ENCODE measurements around the gene ACKR4. TPM values are rescaled to one million over a fixed set of nuclear protein-coding genes. Genes with fewer than 3 reads are reported as not detected.
"Not testable (repeated sequence)": the region's sequence is repeated elsewhere in the genome, so short reads cannot be mapped to it uniquely, and the experiment has no call there.

The ACKR4 gene
- total RNA-seq, 4 donors from 2014 or later = 1.4 to 3.2 (median 2.8) TPM; not detected in 1

DNA sequence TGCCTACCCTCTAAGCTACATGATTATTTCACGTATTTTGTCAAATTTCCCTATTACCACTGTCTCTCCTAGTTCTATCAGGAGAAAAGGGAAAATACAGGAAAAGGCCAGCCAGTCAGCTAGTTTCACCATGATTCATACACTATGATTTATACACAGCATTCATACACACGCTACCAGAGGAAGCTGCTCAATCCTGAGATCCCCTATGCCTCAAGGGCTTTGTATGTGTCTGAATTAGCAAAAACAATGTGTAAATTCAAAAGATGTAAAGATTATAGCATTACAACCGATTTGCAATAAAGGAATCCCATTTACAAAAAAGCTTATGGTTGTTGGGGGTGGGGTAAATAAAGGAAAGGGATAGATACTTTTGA is 3.1 kb upstream of the ACKR4 start:
- TF ChIP-seq CTCF (IDR thresholded peaks at IDR 0.05) = no peak
- no peak for DNase-seq (ENCODE audit: low spot score)
- ATAC-seq (ENCODE audit: low FRiP score) = peak; percentile 90

DNA sequence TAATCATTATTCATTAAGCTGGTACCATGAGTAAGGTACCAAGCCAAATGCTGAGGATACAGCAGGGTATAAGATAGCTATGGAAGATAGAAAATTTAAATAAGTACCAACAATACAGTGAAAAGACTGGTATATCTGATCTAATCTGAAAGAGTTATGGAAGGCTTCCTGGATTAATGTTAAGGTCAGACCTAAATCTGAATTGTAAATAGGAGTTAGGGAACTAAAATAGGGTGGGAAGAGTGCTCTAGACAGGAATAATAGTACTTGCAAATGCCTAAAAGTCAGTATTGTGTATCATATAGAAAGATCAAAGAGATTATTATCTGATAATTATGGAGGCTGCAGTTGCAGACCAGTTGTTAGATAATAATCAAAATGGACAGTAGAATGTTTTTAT is 2.6 kb upstream of the ACKR4 start:
- ATAC-seq (ENCODE audit: low FRiP score) = no peak
- no peak for DNase-seq (ENCODE audit: low spot score)
- no peak for TF ChIP-seq CTCF (IDR thresholded peaks at IDR 0.05)

- no peak for DNase-seq (ENCODE audit: low spot score)
- no peak for TF ChIP-seq CTCF (IDR thresholded peaks at IDR 0.05)
- ATAC-seq (ENCODE audit: low FRiP score) = no peak
These were observed 2.1 kb upstream of the ACKR4 start for GRCh38 chr3:132595014-132595413.

DNA sequence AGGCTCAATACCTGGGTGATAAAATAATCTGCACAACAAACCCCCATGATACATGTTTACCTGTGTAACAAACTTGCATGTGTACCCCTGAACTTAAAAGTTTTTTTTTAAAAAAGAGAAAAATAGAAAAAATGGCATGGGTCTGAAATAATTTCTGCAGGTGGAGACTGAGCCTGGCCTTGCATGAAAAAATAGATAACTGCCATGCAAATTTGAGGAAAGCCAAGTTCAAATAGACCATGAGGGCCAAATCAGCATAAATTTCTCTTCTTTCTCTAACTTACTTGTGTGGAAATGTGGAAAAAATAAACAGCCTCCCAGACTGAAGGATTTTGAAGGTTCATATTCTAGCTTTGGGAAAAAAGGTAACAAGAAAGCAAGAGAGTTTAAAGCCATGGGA is 744 bp upstream of the ACKR4 start:
- DNase-seq (ENCODE audit: low spot score) (no peak), ATAC-seq (ENCODE audit: low FRiP score) (no peak)
- TF ChIP-seq CTCF (IDR thresholded peaks at IDR 0.05) = no peak

DNA sequence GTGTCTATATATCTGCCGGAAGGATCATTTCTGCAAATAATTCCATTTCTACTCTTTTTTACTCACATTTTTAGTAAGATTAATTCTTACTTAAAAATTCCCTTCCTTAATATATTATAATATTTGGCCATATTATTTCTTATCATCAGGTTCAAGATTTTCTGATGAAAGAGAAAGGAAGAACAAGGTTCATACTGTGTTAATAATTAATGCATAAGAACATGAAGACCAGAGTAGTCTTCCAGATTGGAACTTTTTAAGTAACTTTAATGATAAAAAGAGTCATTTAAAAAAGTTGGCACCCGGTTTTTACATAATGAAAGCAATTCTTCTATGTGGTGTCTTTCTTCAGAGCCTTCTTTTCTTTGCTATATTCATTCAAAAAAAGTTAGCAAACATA is 590 bp downstream of the ACKR4 start:
- no peak for DNase-seq (ENCODE audit: low spot score)
- no peak for TF ChIP-seq CTCF (IDR thresholded peaks at IDR 0.05)

GRCh38 chr3:132598181-132598580 is 1.1 kb downstream of the ACKR4 start:
- ATAC-seq (ENCODE audit: low FRiP score) = no peak
- TF ChIP-seq CTCF (IDR thresholded peaks at IDR 0.05) = no peak
- no peak for DNase-seq (ENCODE audit: low spot score)

More for the DNA sequence above, 590 bp downstream of the ACKR4 start:
- ATAC-seq (ENCODE audit: low FRiP score) = no peak

DNA sequence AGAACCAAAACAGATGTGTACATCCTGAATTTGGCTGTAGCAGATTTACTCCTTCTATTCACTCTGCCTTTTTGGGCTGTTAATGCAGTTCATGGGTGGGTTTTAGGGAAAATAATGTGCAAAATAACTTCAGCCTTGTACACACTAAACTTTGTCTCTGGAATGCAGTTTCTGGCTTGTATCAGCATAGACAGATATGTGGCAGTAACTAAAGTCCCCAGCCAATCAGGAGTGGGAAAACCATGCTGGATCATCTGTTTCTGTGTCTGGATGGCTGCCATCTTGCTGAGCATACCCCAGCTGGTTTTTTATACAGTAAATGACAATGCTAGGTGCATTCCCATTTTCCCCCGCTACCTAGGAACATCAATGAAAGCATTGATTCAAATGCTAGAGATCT is 3.5 kb downstream of the ACKR4 start:
- DNase-seq (ENCODE audit: low spot score); ATAC-seq (ENCODE audit: low FRiP score): not testable (repeated sequence)

DNA sequence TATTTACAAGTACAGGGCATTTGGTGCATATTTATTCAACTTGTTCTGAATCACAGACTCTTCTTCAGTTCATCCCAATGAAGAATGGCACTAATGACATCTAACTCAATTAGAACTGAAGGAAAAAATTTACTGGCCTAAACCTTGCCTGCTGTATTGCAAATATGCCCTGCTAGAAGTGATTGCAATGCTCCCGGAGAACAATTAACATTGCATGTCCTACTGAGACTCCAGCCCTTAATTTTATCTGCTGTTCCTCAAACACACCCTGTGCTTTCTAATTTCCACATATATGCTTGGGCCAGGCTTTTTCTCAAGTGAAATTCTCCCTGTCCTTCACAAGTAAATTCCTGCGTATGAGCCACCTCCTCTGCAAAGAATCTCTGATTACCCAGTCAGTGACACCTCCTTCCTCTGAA is 8.3 kb downstream of the ACKR4 start:
- ATAC-seq (ENCODE audit: low FRiP score) (no peak), DNase-seq (ENCODE audit: low spot score) (no peak)
- no peak for TF ChIP-seq CTCF (IDR thresholded peaks at IDR 0.05)

Data from omental fat pad (tissue), 4 donors.